AG09319 (cell line): Measurements from ENCODE around the gene ELOB.

Experiments used
- DNase-seq: peaks from one replicate; pipeline ENCODE4 v3.0.0-alpha.2; 2010; ENCODE audit warnings: low read depth; ENCODE audit errors: extremely low read depth
- CTCF ChIP-seq: IDR thresholded peaks from 2 replicates; pipeline ENCODE4 v1.5.1; 2011; ENCODE audit warnings: low read depth, mild to moderate bottlenecking, inconsistent platforms, low read length, moderate library complexity

ELOB gene

GRCh38 chr16:2792940-2793339 is 15.9 kb upstream of the ELOB start:
- DNase-seq, result no peak
- no peak for TF ChIP-seq CTCF

- DNase-seq, result no peak
- no peak for TF ChIP-seq CTCF
Measured at GRCh38 chr16:2791174-2791573, 14.1 kb upstream of the ELOB start.

GRCh38 chr16:2790631-2791030 is 13.6 kb upstream of the ELOB start:
- DNase-seq, result no peak
- no peak for TF ChIP-seq CTCF

GRCh38 chr16:2787961-2788360 is 10.9 kb upstream of the ELOB start:
- no peak for DNase-seq
- TF ChIP-seq CTCF, result no peak

- DNase-seq, result no peak
- no peak for TF ChIP-seq CTCF
Measured at GRCh38 chr16:2787406-2787805, 10.3 kb upstream of the ELOB start, which contains the start of gene PRSS33. Gene PRSS33, minus strand, starts transcription at chr16:2787560. Its CDS starts 1,013 bp downstream, at chr16:2786547.

GRCh38 chr16:2786826-2787151 is 9.7 kb upstream of the ELOB start:
- TF ChIP-seq CTCF, result no peak
- DNase-seq, result no peak

- TF ChIP-seq CTCF, result no peak
- no peak for DNase-seq
Measured at GRCh38 chr16:2786061-2786825, 9.2 kb upstream of the ELOB start.
